Superior temporal gyrus (tissue), 1 donor: ENCODE measurements around the gene LCK.

Source experiments
- DNase-seq: peaks from one replicate; pipeline ENCODE4 v3.0.0-alpha.2; 2016; ENCODE audit errors: extremely low spot score

The LCK gene

DNA sequence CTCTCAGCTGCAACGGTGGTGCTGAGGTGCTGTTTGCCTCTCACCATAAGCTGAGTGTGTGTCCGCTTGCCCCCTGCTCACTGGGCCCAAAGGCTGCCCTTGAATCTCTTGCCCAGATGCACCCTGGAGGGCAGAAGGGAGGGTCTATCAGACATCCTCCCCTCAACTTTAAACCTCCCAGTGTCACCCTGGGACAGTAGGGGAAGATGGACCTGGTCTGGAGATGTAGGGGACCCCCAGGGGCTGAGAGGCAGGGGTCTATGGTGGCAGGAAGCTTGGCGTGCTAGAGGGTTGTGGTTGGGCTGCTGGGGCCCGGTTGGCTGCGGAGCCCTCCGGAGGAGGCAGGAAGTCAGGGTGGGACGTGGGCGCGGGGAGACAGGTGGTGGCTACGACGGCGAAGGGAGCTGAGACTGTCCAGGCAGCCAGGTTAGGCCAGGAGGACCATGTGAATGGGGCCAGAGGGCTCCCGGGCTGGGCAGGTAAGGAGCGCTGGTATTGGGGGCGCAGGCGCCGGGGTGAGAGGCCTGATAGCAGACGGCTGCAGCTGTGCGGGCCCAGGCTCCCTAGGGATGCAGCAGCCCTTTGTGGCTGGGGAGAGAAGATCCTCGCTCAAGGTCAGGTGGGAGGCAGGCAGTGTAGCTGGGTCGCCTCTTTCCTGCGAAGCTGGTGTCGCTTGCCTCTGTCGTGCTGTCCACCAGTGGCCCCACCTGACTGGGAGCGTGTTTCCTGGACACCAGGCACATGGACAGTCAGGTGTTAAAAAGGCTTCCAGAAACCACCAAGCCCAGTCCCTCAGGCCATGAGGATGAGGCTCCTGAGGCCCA is at the start of gene LCK:
Gene LCK, plus strand, starts transcription at position 373 of the 824 bp plus-strand sequence. CDS start 23,065 bp downstream, outside the sequence.
- no peak for DNase-seq

DNA sequence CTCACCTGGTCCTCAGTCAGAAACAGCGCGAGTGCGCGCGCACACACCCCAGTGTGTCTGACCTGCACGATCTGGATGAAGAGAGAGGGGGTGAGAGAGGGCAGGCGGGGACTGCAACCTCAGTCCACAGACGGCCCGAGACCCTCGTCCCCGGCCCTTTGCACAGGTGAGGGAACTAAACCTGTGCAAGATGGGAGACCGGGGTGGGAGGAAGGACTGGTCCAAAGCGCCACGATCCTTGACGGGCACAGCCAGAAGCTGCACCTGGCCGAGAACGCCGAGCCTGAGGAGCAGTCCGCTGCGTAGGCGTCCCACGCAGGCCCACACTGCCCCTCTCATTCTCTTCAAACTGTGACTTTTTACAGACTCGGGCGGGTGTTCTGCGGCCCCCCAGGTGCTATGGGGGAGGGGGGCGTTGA is 46.1 kb upstream of the LCK start:
- no peak for DNase-seq

DNA sequence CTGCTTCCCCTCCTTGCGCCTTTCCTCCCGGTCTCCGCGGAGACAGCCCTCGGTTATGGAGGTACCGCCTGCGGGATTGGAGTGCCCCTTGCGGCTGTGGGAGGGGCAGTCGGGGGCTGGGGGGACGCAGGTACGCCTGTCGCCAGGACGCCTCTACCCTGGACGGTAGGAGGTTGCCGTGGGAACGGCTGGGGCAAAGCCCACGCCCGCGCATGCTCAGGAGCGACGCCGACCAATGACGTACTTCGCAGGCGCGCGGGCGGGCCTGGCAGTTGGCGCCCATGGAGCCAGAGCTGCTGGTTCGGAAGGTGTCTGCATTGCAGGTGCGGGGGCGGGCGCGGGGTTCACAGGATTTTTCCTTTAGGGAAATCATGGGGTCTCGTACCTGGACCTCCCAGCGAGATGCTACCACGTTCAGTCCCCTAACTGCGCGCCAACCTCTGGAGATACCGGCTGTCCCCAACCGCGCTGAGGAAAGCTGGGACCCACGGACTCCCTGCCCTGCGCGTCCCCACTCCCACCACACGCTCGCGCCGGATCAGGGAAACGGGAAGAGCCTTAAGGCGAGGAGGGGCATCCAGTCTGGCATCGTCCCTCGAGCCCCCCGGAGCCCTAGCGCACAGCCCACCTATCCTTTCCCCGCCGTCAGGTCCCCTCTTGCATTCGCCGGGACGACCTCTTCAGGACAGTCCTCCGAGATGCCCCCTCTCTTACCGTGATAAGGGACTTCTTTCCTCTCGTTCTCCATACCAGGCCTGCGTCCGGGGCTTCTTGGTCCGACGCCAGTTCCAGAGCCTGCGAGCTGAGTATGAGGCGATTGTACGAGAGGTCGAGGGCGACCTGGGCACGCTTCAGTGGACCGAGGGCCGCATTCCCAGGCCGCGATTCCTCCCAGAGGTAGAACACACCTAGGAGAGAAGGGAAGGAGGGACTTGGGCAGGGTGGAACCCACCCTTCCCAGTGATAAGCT is 45.4 kb upstream of the LCK start, which contains the start of gene IQCC:
Gene IQCC, plus strand, starts transcription at position 271 of the 970 bp plus-strand sequence. Its CDS starts 11 bp downstream, at position 282.
- peak; percentile 89 for DNase-seq

DNA sequence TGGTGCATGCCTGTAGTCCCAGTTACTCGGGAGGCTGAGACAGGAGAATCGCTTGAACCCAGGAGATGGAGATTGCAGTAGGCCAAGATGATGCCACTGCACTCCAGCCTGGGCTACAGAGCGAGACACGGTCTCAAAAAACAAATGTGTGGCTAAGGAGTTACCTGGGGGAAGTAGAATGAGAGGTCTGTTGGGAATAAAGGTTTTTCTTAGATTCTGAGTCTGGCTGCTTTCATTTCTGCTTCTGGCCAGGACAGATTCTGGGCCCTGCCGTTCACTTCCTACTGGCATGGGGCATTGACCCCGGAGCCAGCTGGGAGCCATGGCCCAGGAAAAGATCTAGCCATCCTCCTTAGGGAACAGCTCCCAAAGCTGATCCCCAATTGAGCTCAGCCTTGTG is 42.6 kb upstream of the LCK start:
- DNase-seq, result no peak

DNA sequence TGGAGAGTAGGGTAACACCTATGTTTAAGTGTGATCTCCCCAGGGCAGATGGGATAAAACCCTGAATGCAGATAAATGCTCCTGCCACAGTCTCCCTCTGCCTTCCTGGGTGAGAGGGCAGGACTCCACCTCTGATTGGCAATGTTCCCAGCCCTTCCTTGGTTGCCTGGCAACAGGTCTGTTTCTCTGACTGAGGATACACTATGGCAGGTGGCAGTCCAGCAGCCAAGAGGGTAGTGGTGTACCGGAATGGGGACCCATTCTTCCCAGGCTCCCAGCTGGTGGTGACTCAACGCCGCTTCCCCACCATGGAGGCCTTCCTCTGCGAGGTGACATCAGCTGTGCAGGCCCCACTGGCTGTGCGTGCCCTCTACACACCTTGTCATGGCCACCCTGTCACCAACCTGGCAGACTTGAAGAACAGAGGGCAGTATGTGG is 42.2 kb upstream of the LCK start, which contains the start of gene DCDC2B:
Gene DCDC2B, plus strand, starts transcription at position 199 of the 438 bp plus-strand sequence. Its CDS starts 5 bp downstream, at position 204.
- no peak for DNase-seq

DNA sequence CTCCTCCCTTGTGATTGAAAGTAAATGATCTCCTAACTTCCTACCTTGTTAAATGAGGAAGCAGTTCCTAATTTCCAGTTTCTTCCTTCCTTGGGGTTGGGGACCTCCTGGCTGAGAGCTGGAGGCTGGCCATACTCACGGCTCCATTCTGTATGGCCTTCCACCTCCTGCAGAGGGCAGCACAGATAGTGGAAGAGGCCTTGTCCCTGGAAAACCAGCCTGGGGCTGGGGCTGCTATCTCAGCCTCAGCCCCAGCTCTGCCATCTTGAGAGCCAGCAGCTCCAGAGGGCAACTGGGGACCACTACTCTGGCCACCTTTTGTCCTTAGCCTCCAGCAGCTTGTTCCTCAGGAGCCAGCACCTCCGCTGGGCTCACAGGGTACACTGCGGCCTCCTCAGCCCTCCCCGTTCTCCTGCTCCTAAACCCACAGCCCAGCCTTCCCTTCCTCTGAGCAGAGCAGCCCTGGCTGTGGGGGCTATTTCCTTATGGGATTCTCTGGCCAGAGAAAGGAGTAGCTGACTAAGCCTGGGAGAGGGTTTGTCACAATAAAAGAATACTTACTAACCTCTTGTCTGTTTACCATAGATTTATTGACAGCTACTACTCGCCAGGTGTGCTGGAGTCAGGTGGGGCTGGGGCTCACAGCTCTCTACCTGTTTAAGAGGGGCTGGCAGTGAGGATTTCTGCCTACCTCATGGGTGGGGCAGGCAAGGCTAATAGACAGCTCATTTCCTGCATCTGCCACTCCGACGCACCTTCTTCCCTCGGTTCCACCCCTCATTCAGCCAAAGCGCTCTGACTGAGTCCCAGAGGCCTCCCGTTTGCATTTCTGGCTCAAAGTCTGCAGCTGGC is 35.2 kb upstream of the LCK start:
- DNase-seq, result peak; percentile 78

DNA sequence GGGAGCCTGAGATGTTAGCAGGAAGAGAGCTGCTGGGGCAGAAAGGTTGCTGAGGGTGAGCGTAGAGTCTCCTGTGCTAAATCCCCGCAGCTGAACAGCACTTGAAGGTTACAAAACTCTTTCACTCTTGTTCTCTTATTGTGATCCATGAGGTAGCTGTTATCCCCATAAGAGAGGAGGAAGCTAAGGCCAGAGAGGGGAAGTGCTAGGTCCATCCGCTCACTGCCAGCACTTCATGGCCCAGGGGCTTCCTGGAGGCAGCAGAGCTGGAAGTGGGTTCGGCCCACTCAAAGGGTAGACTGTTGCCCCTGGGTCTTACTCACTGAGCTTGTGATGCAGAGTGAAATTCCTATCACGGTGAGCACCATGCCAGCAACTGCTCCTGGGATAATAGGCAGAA is 34.5 kb upstream of the LCK start:
- DNase-seq, result no peak

DNA sequence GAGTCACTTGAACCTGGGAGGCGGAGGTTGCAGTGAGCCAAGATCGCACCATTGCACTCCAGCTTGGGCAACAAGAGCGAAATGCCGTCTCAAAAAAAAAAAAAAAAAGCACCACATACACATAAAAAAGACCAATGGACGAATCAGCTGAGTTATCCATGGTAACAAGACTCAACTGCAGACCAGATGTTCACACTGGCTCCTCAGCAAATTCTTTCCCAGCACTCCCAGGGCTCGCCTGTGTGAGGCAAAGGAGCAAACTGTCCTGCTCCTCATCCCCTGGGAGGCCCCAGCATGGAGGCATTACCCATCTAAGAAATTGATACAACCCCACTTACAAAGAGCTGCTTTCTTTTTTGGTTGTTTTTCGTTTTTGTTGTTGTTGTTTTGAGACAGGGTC is 32.0 kb upstream of the LCK start:
- DNase-seq, result no peak

DNA sequence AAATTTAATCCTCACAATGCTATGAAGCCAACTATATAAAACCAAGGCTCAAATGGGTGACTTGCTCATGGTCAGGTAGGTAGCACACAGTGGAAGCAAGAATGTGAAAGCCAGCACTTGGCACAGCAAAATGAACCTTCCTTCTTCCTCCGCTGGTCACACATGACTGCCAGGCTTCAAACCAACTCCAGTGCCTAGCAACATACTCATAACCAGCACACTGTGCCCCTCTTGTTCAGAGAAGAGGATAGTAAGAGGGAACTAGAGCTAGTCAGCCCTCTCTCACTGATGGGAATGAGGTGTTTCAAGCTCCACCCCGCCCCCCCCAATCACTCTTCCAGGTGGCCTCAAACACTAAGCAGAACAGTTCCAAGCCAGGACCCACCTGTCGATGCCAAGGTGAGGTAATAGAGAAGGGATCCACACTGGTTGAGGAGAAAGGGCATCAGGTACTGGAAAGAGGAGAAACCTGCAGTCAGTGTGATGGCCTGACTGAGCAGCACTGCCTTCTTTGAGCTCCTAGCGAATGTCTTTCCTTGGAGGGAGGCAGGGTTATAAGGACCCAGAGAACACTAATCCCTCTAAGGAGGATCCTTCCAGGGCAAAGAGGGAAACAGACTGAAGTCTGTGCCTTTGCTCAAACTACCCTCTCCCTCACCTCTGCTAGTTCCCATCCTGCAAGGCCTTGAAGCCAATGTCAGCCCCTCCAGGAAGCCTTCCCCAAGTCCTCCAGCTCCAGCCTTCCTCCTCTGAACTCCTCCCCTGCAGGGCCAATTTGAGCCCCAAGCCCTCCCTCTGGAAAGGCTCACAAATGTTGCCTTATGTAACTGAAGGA is 30.1 kb upstream of the LCK start:
- DNase-seq, result no peak

DNA sequence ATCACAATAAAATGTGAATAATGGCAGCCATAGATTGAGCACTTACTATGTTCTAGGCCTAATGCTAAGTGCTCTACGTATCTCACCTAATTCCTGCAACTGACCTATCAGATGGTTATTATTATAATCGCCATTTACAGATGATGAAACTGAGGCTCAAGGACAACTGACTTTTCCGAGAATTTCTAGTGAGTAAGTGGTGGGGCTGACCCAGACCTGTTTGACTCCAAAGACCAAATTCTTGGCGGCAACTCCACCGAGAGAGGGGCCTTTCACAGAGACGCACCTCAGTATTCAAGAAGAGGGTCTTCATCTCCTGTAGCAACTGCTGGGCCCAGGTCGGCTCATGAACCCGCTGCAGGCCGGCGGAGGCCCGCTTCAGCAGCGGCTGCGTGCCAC is 29.5 kb upstream of the LCK start:
- no peak for DNase-seq

DNA sequence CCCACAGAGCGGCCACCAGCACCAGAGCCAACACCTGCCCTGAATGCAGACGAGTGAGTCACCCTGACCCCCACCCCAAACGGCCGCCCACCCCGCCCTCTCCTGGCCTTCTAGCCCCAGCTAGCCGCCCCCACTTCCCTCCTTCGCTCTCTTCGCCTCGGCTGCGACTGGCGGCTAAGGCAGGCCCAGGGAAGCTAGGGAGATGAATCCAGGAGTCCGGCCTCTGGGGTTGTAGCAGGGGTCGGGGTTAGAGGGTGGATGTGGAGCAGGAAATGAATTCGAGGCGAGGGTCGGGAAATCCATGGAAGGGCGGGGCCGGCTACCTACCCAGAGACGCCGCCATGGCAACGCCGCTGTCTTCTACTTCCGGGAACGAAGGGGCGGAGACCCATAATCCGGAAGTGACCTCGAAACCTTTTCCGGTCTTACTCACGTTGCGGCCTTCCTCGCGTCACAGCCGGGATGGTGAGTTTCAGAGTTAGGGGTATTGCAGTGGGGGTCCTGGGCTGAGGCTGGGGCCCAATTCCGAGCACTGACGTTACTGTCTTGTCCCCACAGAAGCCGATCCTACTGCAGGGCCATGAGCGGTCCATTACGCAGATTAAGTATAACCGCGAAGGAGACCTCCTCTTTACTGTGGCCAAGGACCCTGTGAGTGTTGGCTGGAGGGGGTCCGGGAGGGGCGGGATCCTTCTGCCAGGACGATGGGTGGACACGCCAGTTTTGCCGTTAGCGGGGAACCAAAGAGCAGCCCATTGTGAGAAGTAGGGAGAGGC is 28.9 kb upstream of the LCK start, which contains the start of the genes EIF3I and TMEM234:
Gene EIF3I, plus strand, starts transcription at position 428 of the 776 bp plus-strand sequence. Its CDS starts 35 bp downstream, at position 463.
Gene TMEM234, minus strand, starts transcription at position 374 of the 776 bp plus-strand sequence. Its CDS starts 31 bp downstream, at position 343.
- peak; percentile 99 for DNase-seq

DNA sequence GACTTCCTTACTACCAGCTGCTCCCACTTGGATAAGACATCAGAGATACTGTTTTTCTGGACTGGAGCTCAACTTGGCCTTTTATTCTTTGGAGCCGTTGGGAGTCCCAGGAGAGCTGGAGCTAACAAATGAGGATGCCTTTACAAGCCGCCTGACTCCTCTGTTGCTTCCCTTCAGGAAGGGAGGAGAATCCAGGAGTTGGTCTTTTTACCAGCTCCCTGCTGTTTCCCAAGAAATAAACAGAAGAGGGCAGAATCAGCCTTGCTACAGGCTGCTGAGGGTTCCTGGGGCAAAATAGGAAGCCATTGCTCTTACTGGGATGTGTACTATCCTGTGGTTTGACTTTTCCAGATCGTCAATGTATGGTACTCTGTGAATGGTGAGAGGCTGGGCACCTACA is 27.4 kb upstream of the LCK start:
- DNase-seq, result no peak

DNA sequence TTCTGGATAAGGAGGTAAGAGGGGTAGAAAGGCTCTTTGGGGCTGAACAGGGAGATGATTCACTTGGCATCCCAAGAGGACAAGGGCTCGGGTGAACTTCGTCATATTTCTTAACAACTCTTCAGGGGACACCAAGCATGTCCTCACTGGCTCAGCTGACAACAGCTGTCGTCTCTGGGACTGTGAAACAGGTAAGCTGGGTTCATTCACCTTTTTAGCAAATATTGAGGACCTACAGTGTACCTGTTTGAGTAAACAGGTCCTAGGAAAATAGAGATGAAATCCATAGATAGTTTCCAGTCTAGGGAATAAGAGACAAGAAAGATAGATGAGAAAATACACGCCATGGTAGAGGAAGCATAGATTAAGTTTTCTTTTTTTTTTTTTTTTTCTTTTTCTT is 26.8 kb upstream of the LCK start:
- no peak for DNase-seq

DNA sequence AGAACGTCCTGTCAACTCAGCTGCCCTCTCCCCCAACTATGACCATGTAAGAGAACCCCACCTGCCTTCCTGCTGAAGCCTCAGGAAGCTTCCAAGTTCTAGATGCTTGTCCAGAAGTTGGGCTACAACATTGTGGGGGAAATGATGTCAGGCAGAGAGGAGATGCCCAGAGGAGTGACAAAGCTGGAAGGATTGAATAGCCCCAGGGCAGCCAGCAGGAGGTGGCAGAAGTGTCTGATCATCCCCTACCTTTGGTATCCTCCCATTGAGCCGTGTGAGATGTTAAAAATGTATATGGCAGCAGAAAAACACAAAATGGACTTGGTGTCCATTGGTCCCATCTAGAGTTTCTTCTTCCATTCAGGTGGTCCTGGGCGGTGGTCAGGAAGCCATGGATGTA is 22.3 kb upstream of the LCK start:
- DNase-seq, result no peak

DNA sequence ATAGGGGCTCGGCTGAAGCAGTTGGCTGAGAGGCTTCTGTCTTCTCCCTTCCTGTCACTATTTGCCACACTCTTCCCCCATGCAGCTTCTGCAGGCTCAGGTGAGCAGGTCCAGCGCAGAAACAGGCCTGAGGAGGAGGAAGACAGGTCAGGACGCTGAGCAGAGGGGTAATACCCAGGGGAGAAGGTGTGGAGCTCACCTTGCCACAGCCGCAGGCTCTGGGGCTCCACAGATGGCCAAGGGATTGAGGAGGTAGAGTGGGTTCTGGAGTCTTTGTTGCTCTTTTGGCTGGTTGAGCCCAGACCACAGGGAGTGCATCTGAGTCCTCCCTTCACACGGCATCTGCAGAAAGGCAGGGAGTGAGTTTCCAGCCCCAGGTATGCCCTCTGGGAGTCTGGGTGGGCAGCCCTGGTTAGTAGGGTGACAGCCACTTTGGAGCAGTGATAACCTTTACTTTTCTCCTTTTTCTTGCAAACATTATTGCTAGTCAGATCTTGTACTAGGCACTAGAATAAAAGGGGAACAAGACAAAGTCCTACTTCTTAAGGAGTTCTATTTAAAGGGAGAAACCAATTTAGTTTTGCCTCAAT is 19.1 kb upstream of the LCK start:
- no peak for DNase-seq

DNA sequence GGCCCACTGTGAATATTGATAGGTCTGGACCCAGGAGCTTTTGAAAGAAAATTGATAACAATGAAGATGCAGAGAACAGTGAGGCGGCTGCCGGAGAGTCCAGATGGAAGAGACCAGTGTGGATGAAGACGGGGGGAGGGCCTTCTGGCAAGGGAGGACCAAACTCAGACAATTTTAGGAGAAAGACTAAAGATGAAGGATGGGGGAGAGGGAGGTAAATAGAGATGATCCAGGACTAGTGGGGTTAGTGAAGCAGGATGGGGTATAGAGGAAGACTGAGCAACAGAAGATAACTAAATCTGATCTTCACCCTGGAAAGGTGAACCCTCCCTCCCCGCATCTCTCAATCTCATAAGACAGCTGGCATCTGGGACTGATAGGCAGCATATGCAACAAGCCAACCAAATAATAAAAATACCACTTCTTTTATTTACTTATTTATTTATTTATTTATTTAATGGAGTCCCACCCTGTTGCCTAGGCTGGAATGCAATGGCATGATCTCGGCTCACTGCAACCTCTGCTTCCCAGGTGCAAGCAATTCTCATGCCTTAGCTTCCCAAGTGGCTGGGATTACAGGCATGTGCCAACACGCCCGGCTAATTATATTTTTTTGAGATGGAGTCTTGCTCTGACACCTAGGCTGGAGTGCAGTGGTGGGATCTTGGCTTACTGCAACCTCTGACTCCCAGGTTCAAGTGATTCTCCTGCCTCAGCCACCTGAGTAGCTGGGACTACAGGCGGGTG is 18.3 kb upstream of the LCK start:
- no peak for DNase-seq

DNA sequence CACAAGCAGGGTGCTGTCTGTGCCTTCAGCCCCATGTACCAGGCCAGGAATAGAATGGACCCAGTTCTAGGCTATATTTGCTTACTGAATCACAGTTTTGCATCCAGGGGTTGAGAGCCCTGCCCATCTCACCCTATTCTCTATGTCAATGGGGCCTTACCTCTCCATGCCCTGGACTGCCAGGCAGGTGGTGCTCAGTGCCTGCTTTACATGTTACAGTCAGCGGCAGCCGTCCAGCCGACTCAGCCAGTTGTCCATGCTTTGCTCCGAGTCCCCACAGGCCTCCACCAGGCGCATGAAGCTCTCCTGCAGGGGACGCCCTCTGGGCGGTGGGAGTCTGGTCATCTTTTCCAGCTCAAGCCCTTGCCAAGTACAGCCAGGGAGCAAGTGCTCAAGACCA is 16.3 kb upstream of the LCK start:
- DNase-seq, result no peak

DNA sequence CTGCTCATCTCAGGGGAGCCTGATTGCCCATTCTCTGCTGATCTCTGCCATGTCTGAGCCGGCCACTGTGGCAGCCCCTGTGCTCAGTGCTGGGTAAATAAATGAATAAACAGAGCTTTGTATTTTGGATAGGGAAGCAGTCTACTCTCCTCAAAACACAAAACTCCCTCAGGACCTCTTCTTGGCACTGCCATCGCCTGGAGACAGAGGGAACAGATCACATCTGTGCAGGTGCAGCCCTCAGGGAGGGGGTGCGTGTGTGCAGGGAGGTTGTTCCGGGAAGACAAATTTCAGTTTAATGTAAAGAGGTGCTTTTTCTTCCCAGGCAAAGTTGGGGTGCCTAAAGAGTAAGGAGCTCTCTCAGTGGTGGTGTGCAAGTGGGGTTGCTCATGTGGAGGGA is 11.7 kb upstream of the LCK start:
- DNase-seq, result no peak
